ENCODE data around the gene HSPA9. TPM values are rescaled to one million over a fixed set of nuclear protein-coding genes. Genes with fewer than 3 reads are reported as not detected.

HSPA9 gene
- total RNA-seq, 4 donors from 2014 or later: 128 to 254 (median 154) TPM

DNA sequence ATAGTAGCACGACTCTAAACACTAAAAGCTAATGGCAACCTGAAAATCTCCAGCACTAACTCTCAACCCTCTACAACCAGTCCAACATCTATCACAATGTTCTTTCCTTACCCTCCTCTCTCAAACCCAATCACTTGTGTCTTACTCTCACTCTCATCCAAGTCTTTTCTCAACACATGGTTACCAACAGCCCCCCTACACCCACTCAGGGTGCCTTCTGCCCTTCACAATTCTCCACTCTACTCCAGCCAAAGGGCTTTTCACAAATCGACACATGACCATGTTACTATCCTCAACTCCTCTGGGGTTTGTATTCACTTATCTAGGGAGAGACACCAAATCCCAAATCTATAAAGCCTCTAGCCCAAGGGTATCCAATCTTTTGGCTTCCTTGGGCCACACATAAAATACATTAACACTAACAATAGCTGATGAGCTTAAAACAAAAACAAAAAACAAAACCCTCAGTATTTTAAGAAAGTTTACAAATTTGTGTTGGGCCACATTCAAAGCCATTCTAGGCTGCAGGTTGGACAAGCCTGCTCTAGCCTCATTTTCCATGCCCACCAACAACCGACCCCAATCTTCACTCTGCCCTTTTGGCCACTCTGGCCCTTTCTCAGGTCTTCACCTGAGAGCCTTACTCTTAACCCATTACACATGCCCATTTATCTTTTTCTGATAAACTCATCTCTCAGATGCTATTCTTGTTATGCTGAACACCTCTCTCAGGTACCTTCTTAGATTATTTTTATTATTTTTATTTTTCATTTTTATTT lies 11.7 kb downstream of the HSPA9 start:
- TF ChIP-seq POLR2A (IDR thresholded peaks at IDR 0.05): no peak
- TF ChIP-seq, protein P1, sequence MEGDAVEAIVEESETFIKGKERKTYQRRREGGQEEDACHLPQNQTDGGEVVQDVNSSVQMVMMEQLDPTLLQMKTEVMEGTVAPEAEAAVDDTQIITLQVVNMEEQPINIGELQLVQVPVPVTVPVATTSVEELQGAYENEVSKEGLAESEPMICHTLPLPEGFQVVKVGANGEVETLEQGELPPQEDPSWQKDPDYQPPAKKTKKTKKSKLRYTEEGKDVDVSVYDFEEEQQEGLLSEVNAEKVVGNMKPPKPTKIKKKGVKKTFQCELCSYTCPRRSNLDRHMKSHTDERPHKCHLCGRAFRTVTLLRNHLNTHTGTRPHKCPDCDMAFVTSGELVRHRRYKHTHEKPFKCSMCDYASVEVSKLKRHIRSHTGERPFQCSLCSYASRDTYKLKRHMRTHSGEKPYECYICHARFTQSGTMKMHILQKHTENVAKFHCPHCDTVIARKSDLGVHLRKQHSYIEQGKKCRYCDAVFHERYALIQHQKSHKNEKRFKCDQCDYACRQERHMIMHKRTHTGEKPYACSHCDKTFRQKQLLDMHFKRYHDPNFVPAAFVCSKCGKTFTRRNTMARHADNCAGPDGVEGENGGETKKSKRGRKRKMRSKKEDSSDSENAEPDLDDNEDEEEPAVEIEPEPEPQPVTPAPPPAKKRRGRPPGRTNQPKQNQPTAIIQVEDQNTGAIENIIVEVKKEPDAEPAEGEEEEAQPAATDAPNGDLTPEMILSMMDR (IDR thresholded peaks at IDR 0.05): no peak
- Histone ChIP-seq H3K9me3 (no peaks in the 10 kb centered on the region), H3K4me1 (no peaks in the 10 kb centered on the region), H3K36me3 (no peaks in the 10 kb centered on the region), H3K4me3 (no peak overlapping the region), H3K27ac (no peak overlapping the region), H3K27me3 (no peaks in the 10 kb centered on the region)
- DNase-seq: no peak
- intact Hi-C loops (cut with DNase I; ENCODE audit: low total_unique reads): no loop called here

DNA sequence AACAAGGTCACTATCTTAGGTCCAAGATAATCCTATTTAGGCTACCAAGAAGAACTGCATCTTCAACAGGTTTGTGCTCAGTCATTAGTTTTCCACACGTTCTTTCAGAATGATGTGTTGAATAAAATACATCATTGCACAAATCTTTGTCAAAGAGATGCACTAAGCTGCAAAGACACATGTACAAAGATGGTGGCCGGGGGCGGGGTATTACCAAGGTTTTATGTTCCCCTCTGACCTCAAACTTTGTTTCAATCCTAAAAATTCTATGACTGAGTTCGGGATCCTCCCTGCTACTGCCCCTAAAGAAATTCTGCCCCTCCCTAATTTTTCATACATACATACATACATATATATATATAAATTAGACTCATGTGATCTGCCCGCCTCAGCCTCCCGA lies 14.2 kb downstream of the HSPA9 start:
- Histone ChIP-seq H3K27me3 (no peaks in the 10 kb centered on the region), H3K27ac (no peak overlapping the region), H3K4me3 (no peak overlapping the region), H3K36me3 (no peaks in the 10 kb centered on the region), H3K9me3 (no peaks in the 10 kb centered on the region), H3K4me1 (no peaks in the 10 kb centered on the region)
- no peak for DNase-seq
- intact Hi-C loops (cut with DNase I; ENCODE audit: low total_unique reads): no loop called here
- TF ChIP-seq, protein P1 (IDR thresholded peaks at IDR 0.05): no peak
- no peak for TF ChIP-seq POLR2A (IDR thresholded peaks at IDR 0.05)

DNA sequence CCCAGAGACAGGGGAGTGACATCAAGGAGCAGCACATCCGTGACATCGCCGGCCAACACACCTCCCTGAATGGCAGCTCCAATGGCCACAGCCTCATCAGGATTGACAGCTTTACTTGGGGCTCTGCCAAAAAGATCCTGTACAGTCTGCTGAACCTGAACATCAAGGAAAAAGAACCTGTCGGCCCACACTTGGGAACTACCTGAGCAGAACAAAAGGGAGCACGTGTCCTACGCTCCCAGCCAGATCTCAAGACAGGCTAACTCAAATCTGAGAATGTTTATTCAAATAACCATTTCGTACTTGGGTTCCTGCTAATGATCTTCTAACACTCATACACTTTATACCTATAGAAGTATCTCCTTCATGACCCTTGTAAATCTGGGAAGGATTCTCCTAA lies 15.3 kb downstream of the HSPA9 start:
- Histone ChIP-seq H3K27ac (no peak overlapping the region), H3K27me3 (no peaks in the 10 kb centered on the region), H3K4me3 (no peak overlapping the region), H3K36me3 (no peaks in the 10 kb centered on the region), H3K4me1 (no peaks in the 10 kb centered on the region), H3K9me3 (no peaks in the 10 kb centered on the region)
- TF ChIP-seq, protein P1 (IDR thresholded peaks at IDR 0.05): no peak
- no peak for TF ChIP-seq POLR2A (IDR thresholded peaks at IDR 0.05)
- DNase-seq: no peak
- intact Hi-C loops (cut with DNase I; ENCODE audit: low total_unique reads): no loop called here

DNA sequence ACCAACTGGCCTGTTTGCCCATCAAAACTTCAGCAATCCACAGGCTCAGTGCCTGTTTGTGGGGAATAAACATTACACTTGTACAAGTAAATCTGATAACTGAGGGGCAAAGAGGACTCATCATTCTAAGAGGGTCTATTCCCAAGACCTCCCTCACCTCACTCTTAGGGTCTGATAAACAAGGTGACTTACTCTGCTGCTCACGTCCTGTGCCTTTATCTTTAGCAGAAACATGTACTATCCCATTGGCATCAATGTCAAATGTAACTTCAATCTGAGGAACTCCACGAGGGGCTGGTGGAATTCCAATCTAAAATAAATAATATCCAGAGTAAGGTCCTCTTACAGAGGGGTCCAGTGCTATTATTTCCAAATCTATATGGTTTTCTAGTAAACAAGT lies 17.5 kb downstream of the HSPA9 start:
- H3K4me3 ChIP-seq: no peak overlapping the region
- H3K9me3 ChIP-seq: no peaks in the 10 kb centered on the region
- H3K27ac ChIP-seq: no peak overlapping the region
- TF ChIP-seq, protein P1 (IDR thresholded peaks at IDR 0.05): no peak
- TF ChIP-seq POLR2A (IDR thresholded peaks at IDR 0.05): no peak
- no peaks in the 10 kb centered on the region for H3K27me3 ChIP-seq
- DNase-seq: no peak
- no peaks in the 10 kb centered on the region for H3K4me1 ChIP-seq
- no peaks in the 10 kb centered on the region for H3K36me3 ChIP-seq
- intact Hi-C loops (cut with DNase I; ENCODE audit: low total_unique reads): no loop called here

DNA sequence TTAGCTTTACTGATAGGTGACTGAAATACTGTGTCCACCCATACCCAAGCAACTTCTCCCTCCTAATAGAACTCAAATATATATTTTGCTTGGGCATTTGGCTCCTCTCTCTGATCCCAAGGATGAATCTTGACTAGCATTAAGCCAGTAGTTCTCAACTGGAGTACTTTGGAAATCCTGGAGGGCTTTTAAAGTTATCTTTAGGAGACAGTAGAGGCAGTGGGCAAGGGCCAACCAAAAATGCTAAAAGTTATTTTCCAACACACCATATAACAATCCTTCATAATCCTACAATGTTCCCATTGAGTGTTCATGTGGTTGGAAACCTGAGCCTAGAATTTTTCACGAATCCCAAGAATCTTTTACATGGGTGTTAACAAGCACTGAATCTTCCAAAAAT lies 21.1 kb downstream of the HSPA9 start:
- no peak overlapping the region for H3K4me3 ChIP-seq
- H3K27me3 ChIP-seq: no peaks in the 10 kb centered on the region
- H3K4me1 ChIP-seq: no peaks in the 10 kb centered on the region
- no peak for TF ChIP-seq POLR2A (IDR thresholded peaks at IDR 0.05)
- TF ChIP-seq, protein P1 (IDR thresholded peaks at IDR 0.05): no peak
- intact Hi-C loops (cut with DNase I; ENCODE audit: low total_unique reads): no loop called here
- H3K36me3 ChIP-seq: no peaks in the 10 kb centered on the region
- no peak for DNase-seq
- H3K9me3 ChIP-seq: no peaks in the 10 kb centered on the region
- no peak overlapping the region for H3K27ac ChIP-seq

Measured in uterus (tissue), 4 donors.